Measurements from ENCODE around the gene SUMF1. TPM values are rescaled to one million over a fixed set of nuclear protein-coding genes. Genes with fewer than 3 reads are reported as not detected.

The SUMF1 gene
- total RNA-seq, 1 donor from 2014 or later, result 10.6 TPM

DNA sequence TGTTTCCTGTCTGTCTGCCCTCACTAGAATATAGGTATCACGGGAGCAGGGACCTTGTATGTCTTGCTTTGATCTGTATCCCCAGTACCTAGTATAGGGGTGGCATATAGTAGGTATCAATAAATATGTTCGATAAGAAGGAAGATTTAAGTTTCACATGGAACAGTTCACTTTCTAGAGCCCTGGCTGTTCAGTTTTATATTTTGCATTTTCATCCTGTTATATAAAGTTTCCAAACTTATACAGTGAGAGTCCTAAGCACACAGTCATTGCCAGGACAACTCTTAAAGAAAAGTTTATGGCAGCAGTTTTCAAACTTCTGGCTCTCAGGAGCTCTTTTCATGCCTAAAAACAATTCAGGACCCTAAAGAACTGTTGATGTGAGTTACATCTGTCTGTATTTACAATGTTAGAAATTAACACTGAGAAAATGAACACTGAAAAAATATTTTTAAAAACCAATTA is 39.5 kb upstream of the SUMF1 start:
- Mint-ChIP-seq H3K9me3 (no peaks in the 10 kb centered on the region), H3K4me1 (peaks cover 5% of the 10 kb centered on the region), H3K27ac (ENCODE audit: unreplicated experiment) (no peak overlapping the region), H3K4me3 (no peak overlapping the region), H3K27me3 (ENCODE audit: low read depth) (no peaks in the 10 kb centered on the region), H3K36me3 (ENCODE audit: low read depth) (no peaks in the 10 kb centered on the region)
- TF ChIP-seq, protein P1, sequence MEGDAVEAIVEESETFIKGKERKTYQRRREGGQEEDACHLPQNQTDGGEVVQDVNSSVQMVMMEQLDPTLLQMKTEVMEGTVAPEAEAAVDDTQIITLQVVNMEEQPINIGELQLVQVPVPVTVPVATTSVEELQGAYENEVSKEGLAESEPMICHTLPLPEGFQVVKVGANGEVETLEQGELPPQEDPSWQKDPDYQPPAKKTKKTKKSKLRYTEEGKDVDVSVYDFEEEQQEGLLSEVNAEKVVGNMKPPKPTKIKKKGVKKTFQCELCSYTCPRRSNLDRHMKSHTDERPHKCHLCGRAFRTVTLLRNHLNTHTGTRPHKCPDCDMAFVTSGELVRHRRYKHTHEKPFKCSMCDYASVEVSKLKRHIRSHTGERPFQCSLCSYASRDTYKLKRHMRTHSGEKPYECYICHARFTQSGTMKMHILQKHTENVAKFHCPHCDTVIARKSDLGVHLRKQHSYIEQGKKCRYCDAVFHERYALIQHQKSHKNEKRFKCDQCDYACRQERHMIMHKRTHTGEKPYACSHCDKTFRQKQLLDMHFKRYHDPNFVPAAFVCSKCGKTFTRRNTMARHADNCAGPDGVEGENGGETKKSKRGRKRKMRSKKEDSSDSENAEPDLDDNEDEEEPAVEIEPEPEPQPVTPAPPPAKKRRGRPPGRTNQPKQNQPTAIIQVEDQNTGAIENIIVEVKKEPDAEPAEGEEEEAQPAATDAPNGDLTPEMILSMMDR (conservative IDR thresholded peaks at IDR 0.05), result no peak
- no peak for DNase-seq (ENCODE audit: low read depth, low spot score)

DNA sequence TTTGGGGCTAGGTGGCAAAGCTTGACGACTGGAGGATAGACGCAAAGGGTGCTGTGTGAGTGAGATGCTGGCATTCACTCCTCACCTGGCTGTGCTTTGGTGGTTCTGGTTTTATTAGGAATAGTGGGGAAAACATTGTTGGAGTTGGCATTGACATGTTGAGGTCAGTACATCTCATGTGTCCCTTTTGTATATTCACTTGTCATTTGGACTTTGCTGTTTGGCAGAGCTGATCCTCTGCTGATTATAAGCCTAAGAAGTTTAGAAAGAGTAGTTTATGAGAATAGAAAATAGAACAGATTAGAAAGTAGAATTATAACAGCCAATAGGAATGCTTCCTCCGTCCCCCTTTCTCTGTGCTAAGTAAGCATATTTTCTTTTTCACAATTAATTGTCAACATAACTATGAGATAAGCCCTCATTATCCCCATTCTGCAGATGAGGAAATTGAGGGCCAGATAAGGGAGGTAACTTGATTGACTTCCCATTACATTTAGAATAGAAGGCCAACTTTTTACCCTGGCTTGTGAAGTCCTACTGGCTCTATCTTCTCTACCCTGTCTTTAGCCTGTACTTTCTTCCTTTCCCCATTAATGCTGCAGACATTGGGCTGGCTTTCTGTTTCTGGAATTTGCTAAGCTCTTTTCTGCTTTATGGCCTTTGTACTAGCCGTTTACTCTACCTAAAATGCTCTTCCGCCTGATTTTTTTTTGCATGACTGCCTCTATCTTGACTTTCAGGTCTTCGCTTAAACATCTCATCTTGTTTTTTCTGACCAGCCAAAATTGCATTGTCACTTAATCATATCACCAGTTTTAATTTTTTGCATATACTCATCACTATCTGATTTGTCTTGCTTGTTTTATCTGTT is 38.9 kb upstream of the SUMF1 start:
- no peak overlapping the region for H3K4me3 Mint-ChIP-seq
- no peak overlapping the region for H3K27ac Mint-ChIP-seq (ENCODE audit: unreplicated experiment)
- peaks cover 5% of the 10 kb centered on the region for H3K4me1 Mint-ChIP-seq
- no peaks in the 10 kb centered on the region for H3K36me3 Mint-ChIP-seq (ENCODE audit: low read depth)
- DNase-seq (ENCODE audit: low read depth, low spot score), result no peak
- no peaks in the 10 kb centered on the region for H3K9me3 Mint-ChIP-seq
- no peaks in the 10 kb centered on the region for H3K27me3 Mint-ChIP-seq (ENCODE audit: low read depth)
- TF ChIP-seq, protein P1 (conservative IDR thresholded peaks at IDR 0.05), result no peak

DNA sequence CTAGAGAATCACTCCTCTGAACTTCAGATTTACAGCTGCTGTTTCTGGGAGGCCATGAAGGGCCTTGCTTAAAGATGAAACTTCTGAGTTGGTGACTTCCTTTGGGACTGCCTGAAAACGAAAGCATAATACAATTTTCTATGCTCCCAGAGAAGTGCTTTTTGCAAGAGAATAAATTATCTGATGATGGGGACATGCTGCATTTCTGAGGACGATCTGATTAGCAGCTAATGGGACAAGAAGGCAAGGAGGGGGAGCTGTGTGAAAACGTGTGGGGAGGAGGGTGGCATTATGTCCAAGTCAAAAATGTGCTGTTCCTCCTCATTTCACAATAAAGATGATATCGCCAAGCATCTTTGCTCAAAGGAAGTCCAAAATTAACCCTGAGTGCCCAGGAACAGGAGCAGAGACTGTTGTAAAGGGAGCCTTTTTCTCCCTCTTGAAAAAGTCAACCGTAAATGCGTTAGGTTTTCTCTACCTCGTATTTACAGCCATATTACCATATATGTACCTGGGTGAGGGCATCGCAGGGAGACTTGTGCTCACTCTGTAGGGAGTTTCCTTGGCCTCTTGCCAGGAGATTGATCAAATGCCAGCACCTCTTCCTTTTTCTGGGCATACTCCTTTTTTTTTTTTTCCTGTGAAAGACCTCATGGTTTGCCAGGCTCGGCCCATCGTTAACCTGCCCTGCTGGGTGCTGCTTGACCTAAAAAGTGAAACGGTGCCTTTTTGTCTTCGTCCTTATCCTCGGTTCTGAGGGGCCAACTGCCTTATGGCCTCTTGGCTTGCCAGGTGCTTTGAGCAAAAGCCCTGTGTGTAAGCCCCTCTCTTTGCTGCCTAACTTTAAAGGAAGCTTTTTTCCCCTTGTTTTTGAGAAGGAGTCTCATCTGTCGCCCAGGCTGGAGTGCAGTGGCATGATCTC is 37.5 kb upstream of the SUMF1 start:
- DNase-seq (ENCODE audit: low read depth, low spot score), result no peak
- Mint-ChIP-seq H3K27me3 (ENCODE audit: low read depth) (no peaks in the 10 kb centered on the region), H3K27ac (ENCODE audit: unreplicated experiment) (no peak overlapping the region), H3K4me3 (no peak overlapping the region), H3K9me3 (no peaks in the 10 kb centered on the region), H3K4me1 (peaks cover 5% of the 10 kb centered on the region), H3K36me3 (ENCODE audit: low read depth) (no peaks in the 10 kb centered on the region)
- TF ChIP-seq, protein P1 (conservative IDR thresholded peaks at IDR 0.05), result no peak

DNA sequence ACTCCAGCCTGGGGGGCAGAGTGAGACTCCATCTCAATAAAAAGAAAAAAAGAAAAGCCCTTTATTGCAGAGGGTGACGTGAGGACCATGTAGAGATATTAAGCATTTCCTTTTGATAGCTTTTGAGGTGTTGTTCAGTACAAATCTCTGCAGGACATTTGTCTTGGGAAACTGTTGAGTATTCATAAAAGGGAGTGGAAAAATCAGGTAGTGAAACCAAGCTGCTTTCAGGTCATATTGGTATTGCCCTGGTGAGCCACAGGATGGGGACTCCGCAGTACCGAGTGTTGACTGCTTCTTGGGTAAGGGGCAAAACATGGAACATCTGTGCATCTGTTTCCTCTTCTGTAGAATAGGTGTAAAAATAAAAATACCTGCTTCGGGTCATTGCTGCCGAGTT is 36.0 kb upstream of the SUMF1 start:
- Mint-ChIP-seq H3K36me3 (ENCODE audit: low read depth) (no peaks in the 10 kb centered on the region), H3K4me3 (no peak overlapping the region), H3K27me3 (ENCODE audit: low read depth) (no peaks in the 10 kb centered on the region), H3K4me1 (no peaks in the 10 kb centered on the region), H3K9me3 (no peaks in the 10 kb centered on the region), H3K27ac (ENCODE audit: unreplicated experiment) (no peak overlapping the region)
- TF ChIP-seq, protein P1 (conservative IDR thresholded peaks at IDR 0.05), result no peak
- DNase-seq (ENCODE audit: low read depth, low spot score), result no peak

DNA sequence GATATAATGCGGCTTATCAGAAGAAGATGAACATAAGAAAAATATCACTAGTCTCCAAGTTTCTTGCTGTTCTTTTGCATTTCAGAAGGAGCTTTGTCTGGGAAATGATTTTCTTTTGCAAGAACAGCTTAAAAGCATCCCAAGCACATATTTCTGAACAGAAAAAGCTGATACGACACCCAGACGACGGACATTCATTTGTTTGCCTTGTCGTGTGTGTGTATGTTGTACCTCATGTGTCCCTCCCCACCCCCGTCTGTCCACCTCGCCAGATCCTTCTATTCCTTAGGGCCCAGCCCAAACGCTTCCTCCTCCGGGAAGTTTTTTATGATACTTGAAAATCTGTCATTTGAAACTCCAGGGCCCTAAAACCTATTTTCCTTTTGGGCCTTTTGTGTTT is 34.9 kb upstream of the SUMF1 start:
- Mint-ChIP-seq H3K9me3 (no peaks in the 10 kb centered on the region), H3K4me1 (no peaks in the 10 kb centered on the region), H3K36me3 (ENCODE audit: low read depth) (no peaks in the 10 kb centered on the region), H3K27ac (ENCODE audit: unreplicated experiment) (no peak overlapping the region), H3K4me3 (no peak overlapping the region), H3K27me3 (ENCODE audit: low read depth) (no peaks in the 10 kb centered on the region)
- DNase-seq (ENCODE audit: low read depth, low spot score), result no peak
- TF ChIP-seq, protein P1 (conservative IDR thresholded peaks at IDR 0.05), result no peak

Data from neural crest cell (in vitro differentiated cells).